SK-N-SH treated with all-trans-retinoic acid at 6 μM for 48 hours (cell line): ENCODE measurements around the gene ZNF850.

Experiments used
- ATAC-seq: fragments of 200-7000 bp; cut with Tn5 transposase; 3 replicates; pipeline ENCODE4 v1.9.1; 2020; ENCODE audit warnings: mild to moderate bottlenecking, moderate library complexity
- CSRNP3 ChIP-seq: fragments of 250-450 bp; sonication (Bioruptor Pico); IDR thresholded peaks from 2 replicates; pipeline ENCODE4 v1.5.1; 2021; ENCODE audit warnings: mild to moderate bottlenecking, moderate library complexity
- ESRRG ChIP-seq: fragments of 250-450 bp; sonication (Bioruptor Pico); IDR thresholded peaks from 2 replicates; pipeline ENCODE4 v1.6.1; 2021; ENCODE audit warnings: mild to moderate bottlenecking
- GLIS3 ChIP-seq: fragments of 250-450 bp; sonication (Bioruptor Pico); IDR thresholded peaks from 2 replicates; pipeline ENCODE4 v1.5.0; 2020; ENCODE audit warnings: mild to moderate bottlenecking, moderate library complexity
- ISL1 ChIP-seq: fragments of 250-450 bp; sonication (Bioruptor Pico); IDR thresholded peaks from 2 replicates; pipeline ENCODE4 v2.1.2; 2022; ENCODE audit warnings: mild to moderate bottlenecking, moderate library complexity
- OSR1 ChIP-seq: fragments of 250-450 bp; sonication (Bioruptor Pico); IDR thresholded peaks from 2 replicates; pipeline ENCODE4 v1.8.0; 2022; ENCODE audit warnings: moderate library complexity, mild to moderate bottlenecking, inconsistent platforms
- POU6F1 ChIP-seq: fragments of 250-450 bp; sonication (Bioruptor Pico); IDR thresholded peaks from 2 replicates; pipeline ENCODE4 v1.8.0; 2021; ENCODE audit warnings: low read depth, mild to moderate bottlenecking, moderate library complexity, borderline replicate concordance
- PPARA ChIP-seq: fragments of 250-450 bp; sonication (Bioruptor Pico); IDR thresholded peaks from 2 replicates; pipeline ENCODE4 v1.5.0; 2020; ENCODE audit warnings: mild to moderate bottlenecking, borderline replicate concordance
- RARB ChIP-seq: fragments of 250-450 bp; sonication (Bioruptor Pico); IDR thresholded peaks from 2 replicates; pipeline ENCODE4 v1.8.0; 2021; ENCODE audit warnings: mild to moderate bottlenecking, moderate library complexity
- SNAI2 ChIP-seq: fragments of 250-450 bp; sonication (Bioruptor Pico); IDR thresholded peaks from 2 replicates; pipeline ENCODE4 v1.5.0; 2020; ENCODE audit warnings: mild to moderate bottlenecking, moderate library complexity
- TCF4 ChIP-seq: fragments of 250-450 bp; sonication (Bioruptor Pico); IDR thresholded peaks from 2 replicates; pipeline ENCODE4 v1.8.0; 2021; ENCODE audit warnings: mild to moderate bottlenecking, moderate library complexity, borderline replicate concordance
- TOX ChIP-seq: fragments of 250-450 bp; sonication (Bioruptor Pico); IDR thresholded peaks from 2 replicates; pipeline ENCODE4 v1.8.0; 2021; ENCODE audit warnings: mild to moderate bottlenecking, moderate library complexity, borderline replicate concordance
- TSHZ2 ChIP-seq: fragments of 250-450 bp; sonication (Bioruptor Pico); IDR thresholded peaks from 2 replicates; pipeline ENCODE4 v1.5.0; 2020; ENCODE audit warnings: mild to moderate bottlenecking, moderate library complexity
- ZNF565 ChIP-seq: fragments of 450-650 bp; formaldehyde crosslinking; conservative IDR thresholded peaks from 2 replicates; pipeline ENCODE4 v1.5.0; 2020; ENCODE audit warnings: low read depth, mild to moderate bottlenecking, moderate library complexity
- TF ChIP-seq, protein P1 (sequence below): fragments of 250-450 bp; sonication (Bioruptor Pico); IDR thresholded peaks from 2 replicates; pipeline ENCODE4 v1.8.0; 2020; ENCODE audit warnings: mild to moderate bottlenecking, moderate library complexity, borderline replicate concordance

Gene ZNF850

GRCh38 chr19:36668646-36669045 is 104.0 kb downstream of the ZNF850 start:
- no peak for ATAC-seq
- TF ChIP-seq SNAI2 (CRISPR knock-in tag) = no peak
- TF ChIP-seq ZNF565 = no peak
- TF ChIP-seq TCF4 (CRISPR knock-in tag) = no peak
- no peak for TF ChIP-seq ESRRG
- TF ChIP-seq TOX (CRISPR knock-in tag) = no peak

DNA sequence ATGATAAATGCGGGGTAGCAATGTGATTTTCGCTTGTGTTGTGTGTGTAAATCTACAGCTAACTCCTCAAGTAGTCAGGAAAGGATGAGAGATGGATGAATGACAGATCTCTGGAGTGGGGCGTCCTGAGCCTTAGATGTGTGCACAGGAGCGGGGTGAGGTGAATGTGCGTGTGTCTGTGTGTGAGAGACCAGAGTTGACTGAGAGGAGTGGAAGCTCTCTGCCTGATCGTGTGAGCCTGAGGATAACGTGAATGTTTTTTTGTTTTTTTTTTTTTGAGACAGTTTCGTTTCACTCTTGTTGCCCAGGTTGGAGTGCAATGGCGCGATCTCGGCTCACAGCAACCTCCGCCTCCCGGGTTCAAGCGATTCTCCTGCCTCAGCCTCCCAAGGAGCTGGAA is 106.8 kb downstream of the ZNF850 start:
- ATAC-seq = no peak
- TF ChIP-seq, protein P1, sequence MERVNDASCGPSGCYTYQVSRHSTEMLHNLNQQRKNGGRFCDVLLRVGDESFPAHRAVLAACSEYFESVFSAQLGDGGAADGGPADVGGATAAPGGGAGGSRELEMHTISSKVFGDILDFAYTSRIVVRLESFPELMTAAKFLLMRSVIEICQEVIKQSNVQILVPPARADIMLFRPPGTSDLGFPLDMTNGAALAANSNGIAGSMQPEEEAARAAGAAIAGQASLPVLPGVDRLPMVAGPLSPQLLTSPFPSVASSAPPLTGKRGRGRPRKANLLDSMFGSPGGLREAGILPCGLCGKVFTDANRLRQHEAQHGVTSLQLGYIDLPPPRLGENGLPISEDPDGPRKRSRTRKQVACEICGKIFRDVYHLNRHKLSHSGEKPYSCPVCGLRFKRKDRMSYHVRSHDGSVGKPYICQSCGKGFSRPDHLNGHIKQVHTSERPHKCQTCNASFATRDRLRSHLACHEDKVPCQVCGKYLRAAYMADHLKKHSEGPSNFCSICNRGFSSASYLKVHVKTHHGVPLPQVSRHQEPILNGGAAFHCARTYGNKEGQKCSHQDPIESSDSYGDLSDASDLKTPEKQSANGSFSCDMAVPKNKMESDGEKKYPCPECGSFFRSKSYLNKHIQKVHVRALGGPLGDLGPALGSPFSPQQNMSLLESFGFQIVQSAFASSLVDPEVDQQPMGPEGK = no peak
- TF ChIP-seq TCF4 (CRISPR knock-in tag) (no peak), SNAI2 (CRISPR knock-in tag) (no peak), ISL1 (CRISPR knock-in tag) (no peak), TSHZ2 (no peak), PPARA (no peak), CSRNP3 (no peak), OSR1 (no peak), ESRRG (no peak), GLIS3 (CRISPR knock-in tag) (no peak), POU6F1 (CRISPR knock-in tag) (no peak), RARB (CRISPR knock-in tag) (no peak)
- TF ChIP-seq, all 23 proteins: peak for 0
